Heart left ventricle (tissue), 16 donors: Measurements from ENCODE around the gene SECTM1. TPM values are rescaled to one million over a fixed set of nuclear protein-coding genes. Genes with fewer than 3 reads are reported as not detected.

Experiments used
- ATAC-seq, 4 donors: fragments of 200-7000 bp; cut with Tn5 transposase; one replicate each; pipeline ENCODE4 v1.9.1; 2020 to 2022; ENCODE audit warnings: moderate library complexity in 4 of 4, mild to moderate bottlenecking in 3 of 4, moderate number of reproducible peaks in 1 of 4
- DNase-seq, 5 donors: peaks; one replicate each; pipeline ENCODE4 v3.0.0-alpha.2; 2020
- H3K27ac ChIP-seq, 12 donors: fragments of 200-600 bp; sonication (generic) in 4 of 12; one replicate each; pipeline versions ENCODE4 v1.5.0 to v1.8.0; 2016 to 2022; ENCODE audit warnings: mild to moderate bottlenecking in 2 of 12
- H3K27me3 ChIP-seq, 9 donors: fragments of 200-600 bp; sonication (generic) in 2 of 9; one replicate each; pipeline versions ENCODE4 v1.5.1 to v1.8.0; 2016 to 2022; ENCODE audit warnings: mild to moderate bottlenecking in 3 of 9
- H3K36me3 ChIP-seq, 9 donors: fragments of 200-600 bp; sonication (generic) in 2 of 9; one replicate each; pipeline versions ENCODE4 v1.5.0 to v1.8.0; 2018 to 2022; ENCODE audit warnings: mild to moderate bottlenecking in 2 of 9
- H3K4me1 ChIP-seq, 12 donors: fragments of 200-600 bp; sonication (generic) in 4 of 12; one replicate each; pipeline versions ENCODE4 v1.5.0 to v1.8.0; 2016 to 2022; ENCODE audit warnings: mild to moderate bottlenecking in 3 of 12
- H3K4me3 ChIP-seq, 12 donors: fragments of 200-600 bp; sonication (generic) in 4 of 12; one replicate each; pipeline versions ENCODE4 v1.5.0 to v1.8.0; 2017 to 2022; ENCODE audit warnings: mild to moderate bottlenecking in 9 of 12, moderate library complexity in 4 of 12
- H3K9me3 ChIP-seq, 12 donors: fragments of 200-600 bp; sonication (generic) in 4 of 12; one replicate each; pipeline versions ENCODE4 v1.5.0 to v1.8.0; 2016 to 2022; ENCODE audit warnings: mild to moderate bottlenecking in 1 of 12
- CTCF ChIP-seq, 12 donors: fragments of 200-600 bp; sonication (generic) in 4 of 12; IDR thresholded peaks; one replicate each; pipeline versions ENCODE4 v1.5.0 to v1.8.0; 2018 to 2022; ENCODE audit warnings: antibody characterized with exemption in 12 of 12, mild to moderate bottlenecking in 5 of 12
- POLR2A ChIP-seq, 2 donors: fragments of 450-650 bp; IDR thresholded peaks; one replicate each; pipeline ENCODE4 v1.6.1; 2017; ENCODE audit warnings: antibody characterized with exemption in 2 of 2, mild to moderate bottlenecking in 2 of 2, moderate library complexity in 2 of 2
- WGBS, 4 donors: extraction: QIAGEN DNeasy Blood & Tissue Kit in 2 of 4; methylation state at CpG; one replicate each; pipeline versions ENCODE4 v1.1.5 to v1.1.7; 2013 to 2018; 5-methylcytosine and 5-hydroxymethylcytosine counted together
- intact Hi-C, 10 donors: fragments of 100-400 bp; cut with DNase I; formaldehyde crosslinking; loops; one replicate each; pipeline versions ENCODE4 v1.11.1 to v1.14.2; 2022
- polyA plus RNA-seq, 2 donors: library from polyadenylated mRNA; stranded (reverse); fragments of 200-250 nt; gene quantifications; one replicate each; pipeline ENCODE4 v1.2.3, GENCODE V29; 2013
- total RNA-seq, 9 donors: library from RNA; depleted of rRNA in 2 of 9; stranded (reverse); fragments of >200 nt in 2 of 9; fragmentation: NEBNext Ultra II Directional in 3 of 9; extraction: Animal tissue kit (Norgen Biotek cat#: 25700) in 3 of 9; gene quantifications; one replicate each; pipeline versions ENCODE4 v1.1.0 to v1.2.4, GENCODE V29; 2016 to 2023
- donor health status: ischemic (EF 13 %, LVEDD 7.1; RV severe dilation, severe dysfunction).
- donor health status: healthy with polysubstance abuse.
- donor health status: DM: no; HTN: yes; CAD: no.
- donor health status: DM: no; HTN: no; CAD: no.
- donor health status: ischemic (EF 25% LVEDD 6.9; RV normal size, moderate dysfunction).
- donor health status: ischemic (EF 25% LVEDD 5.7; RV mildly dilated, moderate dysfunction).
- donor health status: healthy.
- donor health status: DM: yes; HTN: yes; CAD: no.
- donor health status: ischemic (EF 35%, LVEDD 5.7; RV mildly dilated, moderate dysfunction).
- donor health status: nonischemic (EF 11% LVEDD 7.7; RV severe dilation, severe dysfunction).
- donor health status: DM: yes; HTN: yes; CAD: no.
- donor health status: PGD.
- donor health status: ischemic (EF 29% LVEDD 5.4; RV normal size, mild dysfunction).
- donor health status: nonischemic (EF 23%, LVEDD 6.1; RV moderate dilation, normal function).

The SECTM1 gene
- total and polyA plus RNA-seq, 11 donors = 2.3 to 41.6 (median 3.4) TPM

- intact Hi-C loops = loop anchor here (2.0 to 10.0 kb wide), 11 partner anchors 78 to 293 kb away; partner anchors contain the start of genes RAC3 (in 3 of the 10) and DCXR (in 1 of the 10)
- Histone ChIP-seq H3K4me1 (peaks cover 0 to 19% (median 4%) of the 10 kb centered on the region in 12 donors), H3K27ac (no peak overlapping the region), H3K36me3 (peaks cover 0 to 5% (median 0%) of the 10 kb centered on the region in 9 donors), H3K4me3 (no peak overlapping the region), H3K27me3 (peaks cover 0 to 30% (median 10%) of the 10 kb centered on the region in 9 donors), H3K9me3 (no peaks in the 10 kb centered on the region)
- no peak for TF ChIP-seq CTCF (IDR thresholded peaks at IDR 0.05)
- no peak for TF ChIP-seq POLR2A (IDR thresholded peaks at IDR 0.05)
- DNase-seq (no peak), ATAC-seq (no peak)
- 65 to 71% (median 68%) methylated on average over 21 to 26 of the region's 26 CpGs for WGBS, 4 donors
Measured at GRCh38 chr17:82320140-82320840, 13.3 kb downstream of the SECTM1 start.

GRCh38 chr17:82319619-82320062 is 13.9 kb downstream of the SECTM1 start:
- intact Hi-C loops = loop anchor here (2.0 to 10.0 kb wide), 11 partner anchors 77 to 292 kb away; partner anchors contain the start of genes RAC3 (in 3 of the 10) and DCXR (in 1 of the 10)
- H3K27me3 ChIP-seq = peaks cover 6 to 37% (median 15%) of the 10 kb centered on the region in 9 donors
- no peak overlapping the region for H3K4me3 ChIP-seq

GRCh38 chr17:82318772-82319606 is 14.6 kb downstream of the SECTM1 start:
- no peak for ATAC-seq
- Histone ChIP-seq H3K4me1 (peaks cover 0 to 29% (median 4%) of the 10 kb centered on the region in 12 donors), H3K27ac (no peak overlapping the region), H3K4me3 (no peak overlapping the region), H3K36me3 (peaks cover 0 to 5% (median 0%) of the 10 kb centered on the region in 9 donors), H3K27me3 (peaks cover 8 to 43% (median 22%) of the 10 kb centered on the region in 9 donors), H3K9me3 (no peaks in the 10 kb centered on the region)
- 93 to 96% (median 95%) methylated on average over 76 of the region's 76 CpGs for WGBS, 4 donors
- TF ChIP-seq CTCF (IDR thresholded peaks at IDR 0.05) (no peak), POLR2A (IDR thresholded peaks at IDR 0.05) (no peak)
- DNase-seq = no peak
- intact Hi-C loops = no loop called here

More at GRCh38 chr17:82319619-82320062, 13.9 kb downstream of the SECTM1 start:
- DNase-seq = no peak
- no peak for ATAC-seq
- H3K27ac ChIP-seq = no peak overlapping the region
- H3K4me1 ChIP-seq = peaks cover 0 to 26% (median 4%) of the 10 kb centered on the region in 12 donors
- peaks cover 0 to 5% (median 0%) of the 10 kb centered on the region in 9 donors for H3K36me3 ChIP-seq
- TF ChIP-seq CTCF (IDR thresholded peaks at IDR 0.05) (no peak), POLR2A (IDR thresholded peaks at IDR 0.05) (no peak)
- 89 to 96% (median 94%) methylated on average over 32 to 35 of the region's 35 CpGs for WGBS, 4 donors
- H3K9me3 ChIP-seq = no peaks in the 10 kb centered on the region

GRCh38 chr17:82318169-82318498 is 15.4 kb downstream of the SECTM1 start:
- peaks cover 0 to 4% (median 0%) of the 10 kb centered on the region in 9 donors for H3K36me3 ChIP-seq
- H3K9me3 ChIP-seq = no peaks in the 10 kb centered on the region
- DNase-seq = no peak
- peaks cover 8 to 50% (median 25%) of the 10 kb centered on the region in 9 donors for H3K27me3 ChIP-seq
- H3K4me3 ChIP-seq = no peak overlapping the region
- peaks cover 0 to 29% (median 4%) of the 10 kb centered on the region in 12 donors for H3K4me1 ChIP-seq
- TF ChIP-seq CTCF (IDR thresholded peaks at IDR 0.05) (no peak), POLR2A (IDR thresholded peaks at IDR 0.05) (no peak)
- 95 to 96% (median 96%) methylated on average over 20 of the region's 20 CpGs for WGBS, 4 donors
- no peak overlapping the region for H3K27ac ChIP-seq
- intact Hi-C loops = no loop called here
- ATAC-seq = no peak
